HG02642 (cell line): ENCODE results near the gene MRGPRD.
"Not testable (repeated sequence)": the region's sequence is repeated elsewhere in the genome, so short reads cannot be mapped to it uniquely, and the experiment has no call there.

Experiments
- ATAC-seq: cut with Tn5 transposase; IDR thresholded peaks from one replicate; pipeline ENCODE4 v1.9.1; 2021; ENCODE audit warnings: mild to moderate bottlenecking; ENCODE audit not compliant: unreplicated experiment, poor library complexity

MRGPRD gene

GRCh38 chr11:69006816-69007215 lies 26.0 kb upstream of the MRGPRD start:
- ATAC-seq = no peak

- no peak for ATAC-seq
Observed at GRCh38 chr11:69005631-69006368, 25.0 kb upstream of the MRGPRD start.

GRCh38 chr11:69005183-69005630 lies 24.4 kb upstream of the MRGPRD start:
- ATAC-seq = no peak

GRCh38 chr11:69004411-69005182 lies 23.8 kb upstream of the MRGPRD start:
- no peak for ATAC-seq

GRCh38 chr11:69003866-69004367 lies 23.1 kb upstream of the MRGPRD start:
- ATAC-seq = no peak

GRCh38 chr11:69003301-69003865 lies 22.6 kb upstream of the MRGPRD start:
- no peak for ATAC-seq

GRCh38 chr11:69002570-69003231 lies 21.9 kb upstream of the MRGPRD start:
- ATAC-seq = no peak

- ATAC-seq = no peak
Observed at GRCh38 chr11:69002110-69002569, 21.4 kb upstream of the MRGPRD start.

GRCh38 chr11:69001243-69002081 lies 20.7 kb upstream of the MRGPRD start:
- no peak for ATAC-seq

- no peak for ATAC-seq
Observed at GRCh38 chr11:69000831-69001242, 20.1 kb upstream of the MRGPRD start.

- ATAC-seq = no peak
Observed at GRCh38 chr11:69000391-69000790, 19.6 kb upstream of the MRGPRD start.

GRCh38 chr11:68999748-69000355 lies 19.1 kb upstream of the MRGPRD start:
- ATAC-seq = not testable (repeated sequence)

- no peak for ATAC-seq
Observed at GRCh38 chr11:68999093-68999747, 18.4 kb upstream of the MRGPRD start.

GRCh38 chr11:68998390-68998911 lies 17.7 kb upstream of the MRGPRD start:
- ATAC-seq = no peak

- no peak for ATAC-seq
Observed at GRCh38 chr11:68997995-68998348, 17.2 kb upstream of the MRGPRD start.

GRCh38 chr11:68997124-68997994 lies 16.6 kb upstream of the MRGPRD start:
- no peak for ATAC-seq

- no peak for ATAC-seq
Observed at GRCh38 chr11:68996376-68997123, 15.8 kb upstream of the MRGPRD start.
